Thymus (tissue), 11 donors: ENCODE results near the gene OR2H1. TPM values are rescaled to one million over a fixed set of nuclear protein-coding genes. Genes with fewer than 3 reads are reported as not detected.

ENCODE experiments used
- DNase-seq, 9 donors: peaks; one replicate each; pipeline ENCODE4 v3.0.0-alpha.2; 2013; ENCODE audit warnings: low spot score in 9 of 9, low read depth in 6 of 9, missing footprints in 1 of 9
- H3K27ac ChIP-seq, 2 donors: one replicate each; pipeline ENCODE4 v1.5.1; 2013; ENCODE audit warnings: control low read depth in 1 of 2, low read depth in 1 of 2, low read length in 1 of 2, mild to moderate bottlenecking in 1 of 2, moderate library complexity in 1 of 2
- H3K27me3 ChIP-seq, 2 donors: one replicate each; pipeline ENCODE4 v1.5.1; 2013; ENCODE audit warnings: low read length in 1 of 2; ENCODE audit not compliant: control insufficient read depth in 2 of 2, insufficient read depth in 1 of 2
- H3K36me3 ChIP-seq, 2 donors: one replicate each; pipeline ENCODE4 v1.5.1; 2013; ENCODE audit warnings: low read length in 1 of 2, mild to moderate bottlenecking in 1 of 2, moderate library complexity in 1 of 2; ENCODE audit not compliant: control insufficient read depth in 2 of 2, insufficient read depth in 2 of 2
- H3K4me1 ChIP-seq, 2 donors: one replicate each; pipeline ENCODE4 v1.5.1; 2013; ENCODE audit warnings: low read length in 2 of 2; ENCODE audit not compliant: control insufficient read depth in 2 of 2, insufficient read depth in 2 of 2
- H3K4me3 ChIP-seq, 2 donors: one replicate each; pipeline ENCODE4 v1.5.1; 2013; ENCODE audit warnings: low read length in 2 of 2, control low read depth in 1 of 2, mild to moderate bottlenecking in 1 of 2
- H3K9me3 ChIP-seq, 2 donors: one replicate each; pipeline ENCODE4 v1.5.1; 2013; ENCODE audit warnings: low read length in 1 of 2, mild to moderate bottlenecking in 1 of 2; ENCODE audit not compliant: control insufficient read depth in 2 of 2, insufficient read depth in 1 of 2
- WGBS: extraction: QIAGEN DNeasy Blood & Tissue Kit; methylation state at CpG from one replicate; pipeline ENCODE4 v1.1.7; 2013; 5-methylcytosine and 5-hydroxymethylcytosine counted together
- polyA plus RNA-seq: library from polyadenylated mRNA; stranded (reverse); fragments of 200-250 nt; gene quantifications from one replicate; pipeline ENCODE4 v1.2.3, GENCODE V29; 2013
- total RNA-seq: library from RNA; stranded (reverse); fragments of 120-200 nt; gene quantifications from one replicate; pipeline ENCODE4 v1.2.4, GENCODE V29; 2013
- donor health status: healthy.

Gene OR2H1
- total and polyA plus RNA-seq, 2 donors = 0.05 TPM; not detected in 1

DNA sequence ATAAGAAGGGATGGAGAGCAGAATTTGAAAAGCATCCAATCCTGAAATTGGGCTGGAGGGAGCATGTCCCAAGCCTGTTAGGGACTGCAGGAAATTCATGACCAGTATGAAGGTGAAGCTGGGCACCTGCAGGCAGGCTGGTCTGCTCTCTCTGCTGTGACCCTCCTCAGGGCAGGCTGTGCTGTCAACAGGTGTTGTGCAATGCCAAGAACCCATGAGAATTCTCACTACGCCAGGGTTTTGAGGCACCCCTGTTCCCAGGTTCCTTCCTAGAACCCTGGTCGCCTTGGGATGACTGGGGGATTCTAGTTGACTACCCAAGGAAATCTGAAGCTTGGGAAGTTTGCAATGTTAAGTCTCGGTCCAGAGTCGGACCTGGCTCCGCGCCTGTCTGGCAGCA lies 44.2 kb downstream of the OR2H1 start:
- WGBS = 96% methylated on average over 6 of the region's 6 CpGs
- Histone ChIP-seq H3K27me3 (no peaks in the 10 kb centered on the region), H3K36me3 (no peaks in the 10 kb centered on the region), H3K27ac (no peak overlapping the region), H3K4me1 (no peaks in the 10 kb centered on the region), H3K9me3 (no peaks in the 10 kb centered on the region), H3K4me3 (no peak overlapping the region)
- no peak for DNase-seq

DNA sequence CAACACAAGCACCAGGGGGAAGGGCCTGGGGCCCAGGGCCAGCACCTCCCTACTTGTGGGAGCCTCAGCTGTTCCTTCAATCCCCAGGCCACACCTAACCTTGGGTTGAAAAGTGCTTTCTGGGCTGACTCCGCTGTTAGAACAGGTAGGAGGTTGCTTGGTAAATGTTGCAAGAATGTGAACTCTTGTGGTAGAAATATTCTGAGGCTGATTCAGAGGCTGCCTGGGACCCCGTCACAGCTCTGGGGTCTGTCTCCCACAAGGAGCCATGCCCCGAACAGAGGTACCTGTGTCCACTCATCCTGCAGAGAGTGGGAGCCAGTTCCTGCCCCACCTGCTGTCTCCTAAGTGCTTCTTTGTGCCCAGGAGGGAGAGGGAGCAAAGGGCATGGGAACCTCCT lies 45.2 kb downstream of the OR2H1 start:
- Histone ChIP-seq H3K36me3 (no peaks in the 10 kb centered on the region), H3K4me3 (no peak overlapping the region), H3K27me3 (no peaks in the 10 kb centered on the region), H3K27ac (no peak overlapping the region), H3K4me1 (no peaks in the 10 kb centered on the region), H3K9me3 (no peaks in the 10 kb centered on the region)
- 96% methylated on average over 3 of the region's 3 CpGs for WGBS
- no peak for DNase-seq

DNA sequence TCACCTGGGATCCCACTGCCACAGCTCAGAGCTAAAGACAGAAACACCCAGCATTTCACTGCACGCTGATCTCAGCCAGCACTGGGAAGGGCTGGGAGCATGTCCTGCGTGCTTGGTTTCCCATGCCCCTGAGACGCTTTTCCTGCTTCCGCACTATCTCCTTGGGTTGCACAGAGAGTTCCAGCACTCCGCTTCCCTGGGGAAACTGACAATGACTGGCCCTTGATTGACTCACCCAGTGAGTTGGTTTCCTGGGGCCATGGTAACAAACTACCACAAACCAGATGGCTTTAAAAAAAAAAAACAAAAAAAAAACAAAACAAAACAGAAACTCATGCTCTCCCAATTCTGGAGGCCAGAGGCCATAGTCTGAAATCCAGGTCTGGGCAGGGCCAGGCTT lies 45.6 kb downstream of the OR2H1 start:
- DNase-seq = no peak
- Histone ChIP-seq H3K27me3 (no peaks in the 10 kb centered on the region), H3K4me3 (no peak overlapping the region), H3K4me1 (no peaks in the 10 kb centered on the region), H3K36me3 (no peaks in the 10 kb centered on the region), H3K27ac (no peak overlapping the region), H3K9me3 (no peaks in the 10 kb centered on the region)
- whole genome bisulfite sequencing = 95% methylated on average over 5 of the region's 5 CpGs

DNA sequence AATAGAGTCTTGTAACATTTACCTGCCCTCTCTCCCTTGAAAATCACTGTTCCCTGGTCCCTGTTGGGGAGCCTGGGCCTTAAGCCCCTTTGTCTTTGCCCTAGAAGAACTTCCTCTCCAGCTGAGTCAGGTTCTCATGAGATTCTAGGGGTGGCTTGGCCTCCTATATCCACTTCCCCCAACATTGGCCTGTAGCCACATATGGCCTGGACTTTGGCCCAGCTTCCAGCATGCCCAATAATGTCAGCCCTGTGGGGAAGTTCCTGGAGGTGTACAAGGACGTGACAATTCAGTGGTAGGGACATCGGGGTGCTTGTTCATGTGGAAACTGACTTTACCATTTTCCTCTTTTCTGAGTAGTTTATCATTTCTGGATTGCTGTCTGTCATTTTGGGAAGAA lies 48.0 kb downstream of the OR2H1 start:
- Histone ChIP-seq H3K27me3 (no peaks in the 10 kb centered on the region), H3K9me3 (no peaks in the 10 kb centered on the region), H3K4me3 (no peak overlapping the region), H3K27ac (no peak overlapping the region), H3K4me1 (no peaks in the 10 kb centered on the region), H3K36me3 (no peaks in the 10 kb centered on the region)
- no peak for DNase-seq
- 91% methylated on average over 2 of the region's 2 CpGs for WGBS

DNA sequence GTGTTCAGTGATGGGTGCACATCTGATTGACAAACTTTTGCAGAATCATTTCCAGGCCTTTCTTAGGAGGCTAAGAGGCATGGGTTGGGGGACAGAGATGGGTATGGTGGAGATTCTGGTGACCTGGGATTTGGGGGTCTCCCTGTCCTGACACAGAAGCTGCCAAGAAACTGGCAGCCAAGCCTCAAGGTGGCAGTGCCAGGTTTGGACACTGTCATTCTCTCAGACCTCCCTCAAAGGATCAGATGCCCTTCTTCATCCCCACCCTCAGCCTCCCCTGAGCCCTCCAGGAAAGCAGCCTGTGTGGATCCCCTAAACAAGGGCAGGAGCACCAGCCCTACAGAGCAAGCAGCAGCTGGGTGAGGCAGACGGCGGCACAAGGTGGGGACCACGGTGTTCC lies 48.9 kb downstream of the OR2H1 start:
- H3K36me3 ChIP-seq = no peaks in the 10 kb centered on the region
- no peak for DNase-seq

DNA sequence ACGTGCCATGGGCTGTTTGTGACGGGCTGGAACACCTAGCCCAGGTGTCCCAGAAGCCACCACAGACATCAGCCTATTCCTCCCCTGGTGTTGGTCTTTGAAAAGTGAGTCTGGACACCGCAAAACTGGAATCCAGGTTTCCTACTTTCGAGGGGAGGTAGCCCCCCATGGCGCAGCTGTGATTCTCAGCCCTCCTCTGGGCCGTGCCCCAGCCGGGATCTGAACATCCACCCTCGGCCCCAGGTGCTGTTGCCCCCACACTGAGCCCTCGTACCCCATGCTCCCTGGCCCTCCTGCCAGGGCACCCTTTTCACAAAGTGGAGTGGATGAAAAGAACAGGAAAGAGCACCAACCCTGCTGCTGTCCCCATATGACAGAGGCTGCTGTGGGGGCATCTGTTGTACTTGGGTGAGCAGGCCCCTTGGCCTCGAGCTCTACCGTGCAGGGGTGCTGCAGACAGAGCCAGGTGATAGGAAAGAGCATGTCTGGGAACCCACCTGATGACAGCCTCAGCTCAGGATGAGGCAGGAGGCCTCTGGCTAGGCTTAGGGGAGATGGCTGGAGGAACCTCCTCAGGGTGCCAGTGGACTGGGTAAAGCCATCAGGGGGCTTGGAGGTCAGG lies 49.6 kb downstream of the OR2H1 start:
- DNase-seq = no peak
- Histone ChIP-seq H3K36me3 (no peaks in the 10 kb centered on the region), H3K27ac (no peak overlapping the region), H3K27me3 (no peaks in the 10 kb centered on the region), H3K4me1 (no peaks in the 10 kb centered on the region), H3K4me3 (no peak overlapping the region), H3K9me3 (no peaks in the 10 kb centered on the region)
- WGBS = 90% methylated on average over 11 of the region's 11 CpGs

More for the DNA sequence above, 48.9 kb downstream of the OR2H1 start:
- Histone ChIP-seq H3K27ac (no peak overlapping the region), H3K9me3 (no peaks in the 10 kb centered on the region), H3K4me3 (no peak overlapping the region), H3K27me3 (no peaks in the 10 kb centered on the region), H3K4me1 (no peaks in the 10 kb centered on the region)
- WGBS = 94% methylated on average over 3 of the region's 3 CpGs

DNA sequence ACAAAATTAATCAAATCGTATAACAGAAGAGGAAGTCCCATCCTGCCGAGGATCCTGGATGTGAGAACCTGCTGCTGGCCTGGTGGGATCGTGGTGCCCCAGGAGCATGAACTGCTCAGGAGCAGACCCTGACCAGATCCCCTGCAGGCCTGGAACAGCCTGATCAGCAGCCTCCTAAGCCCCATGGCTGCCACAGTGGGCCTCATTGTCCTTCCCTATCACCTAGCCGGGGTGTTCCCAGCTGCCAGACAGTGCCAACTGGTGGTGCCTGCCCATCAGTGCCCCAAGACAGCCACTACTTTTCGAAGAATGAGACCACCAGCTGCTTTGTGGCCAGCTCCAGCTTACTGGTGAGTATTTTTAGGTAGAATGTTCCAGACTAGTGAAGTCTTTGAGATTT lies 50.4 kb downstream of the OR2H1 start:
- DNase-seq = no peak
- no peaks in the 10 kb centered on the region for H3K9me3 ChIP-seq
- H3K27me3 ChIP-seq = no peaks in the 10 kb centered on the region
- no peak overlapping the region for H3K4me3 ChIP-seq
- 88% methylated on average over 5 of the region's 5 CpGs for WGBS
- H3K4me1 ChIP-seq = no peaks in the 10 kb centered on the region
- no peaks in the 10 kb centered on the region for H3K36me3 ChIP-seq
- no peak overlapping the region for H3K27ac ChIP-seq

DNA sequence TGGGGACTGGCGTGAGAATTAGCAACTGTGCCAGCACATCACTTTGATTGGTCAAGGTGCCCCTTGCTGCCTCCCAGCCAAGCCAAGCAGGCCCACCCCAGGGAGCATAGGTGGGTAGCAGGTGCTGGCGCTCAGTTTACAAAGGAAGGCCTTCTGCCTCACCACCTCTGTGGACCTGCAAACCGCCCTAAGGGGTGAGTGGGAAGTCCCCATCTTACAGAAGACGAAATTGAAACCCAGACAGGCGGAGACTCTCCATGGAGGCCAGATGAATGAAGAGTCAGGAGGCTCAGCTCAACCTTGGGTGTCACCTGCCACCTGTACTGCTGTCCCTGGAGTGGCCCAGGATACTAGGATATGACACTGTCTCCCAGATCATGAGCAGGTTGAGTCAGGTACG lies 52.3 kb downstream of the OR2H1 start:
- Histone ChIP-seq H3K27ac (no peak overlapping the region), H3K9me3 (no peaks in the 10 kb centered on the region), H3K4me3 (no peak overlapping the region), H3K4me1 (no peaks in the 10 kb centered on the region), H3K27me3 (no peaks in the 10 kb centered on the region), H3K36me3 (no peaks in the 10 kb centered on the region)
- no peak for DNase-seq
- 88% methylated on average over 6 of the region's 6 CpGs for WGBS

DNA sequence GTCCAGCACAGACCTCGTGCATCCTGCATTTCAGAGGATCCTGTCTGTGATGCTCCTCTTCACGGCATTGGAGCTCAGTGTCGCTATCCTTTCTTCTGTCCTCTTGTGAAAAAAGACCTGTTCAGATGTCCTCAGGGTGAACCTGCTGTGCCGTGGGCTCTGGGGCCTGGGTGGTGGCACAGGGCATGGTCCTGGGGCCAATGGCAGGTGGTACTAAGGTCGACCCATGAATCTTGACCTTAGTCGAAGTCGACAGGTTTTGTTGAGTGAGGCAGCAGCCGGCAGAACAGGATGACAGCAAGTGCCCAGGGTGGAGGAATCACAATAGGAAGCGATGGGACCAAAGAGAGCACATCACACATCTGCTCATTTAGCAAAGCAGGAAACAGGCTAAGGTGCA lies 52.8 kb downstream of the OR2H1 start:
- no peaks in the 10 kb centered on the region for H3K27me3 ChIP-seq
- H3K4me3 ChIP-seq = no peak overlapping the region
- H3K4me1 ChIP-seq = no peaks in the 10 kb centered on the region
- no peaks in the 10 kb centered on the region for H3K9me3 ChIP-seq
- no peak overlapping the region for H3K27ac ChIP-seq
- WGBS = 87% methylated on average over 9 of the region's 9 CpGs
- DNase-seq = no peak
- H3K36me3 ChIP-seq = no peaks in the 10 kb centered on the region

DNA sequence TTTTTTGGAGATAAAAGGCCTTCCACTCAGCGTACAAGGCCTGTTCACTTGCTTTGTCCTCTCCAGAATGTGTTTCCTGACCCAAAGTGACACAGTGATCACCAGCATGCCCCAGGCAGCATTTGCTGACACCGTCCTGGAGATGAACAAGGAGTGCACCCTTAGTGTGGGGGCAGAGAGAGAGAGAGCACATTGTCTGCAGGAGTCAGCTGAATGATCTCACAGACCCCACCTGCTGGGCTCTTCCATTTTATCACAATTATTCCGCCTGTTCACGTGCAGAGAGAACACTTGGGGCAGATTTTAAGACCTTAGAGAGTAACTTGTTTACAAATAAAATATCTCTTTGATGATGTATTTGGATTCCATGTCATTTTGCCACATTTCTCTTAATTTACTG lies 53.2 kb downstream of the OR2H1 start:
- Histone ChIP-seq H3K4me1 (no peaks in the 10 kb centered on the region), H3K36me3 (no peaks in the 10 kb centered on the region), H3K27me3 (no peaks in the 10 kb centered on the region), H3K27ac (no peak overlapping the region), H3K4me3 (no peak overlapping the region), H3K9me3 (no peaks in the 10 kb centered on the region)
- no peak for DNase-seq
- 70% methylated on average over 4 of the region's 4 CpGs for WGBS
